Measurements from ENCODE around the gene FBXO10. TPM values are rescaled to one million over a fixed set of nuclear protein-coding genes. Genes with fewer than 3 reads are reported as not detected.

The FBXO10 gene
- total RNA-seq, 1 experiment from 2014 or later: 5.1 TPM

- Histone ChIP-seq H3K4me1 (replicated peaks) (peaks cover 9% of the 10 kb centered on the region), H3K4me3 (peak overlapping the region; percentile 71), H3K9me3 (replicated peaks) (no peaks in the 10 kb centered on the region), H3K27me3 (replicated peaks) (no peaks in the 10 kb centered on the region), H3K36me3 (no peaks in the 10 kb centered on the region), H3K27ac (no peak overlapping the region)
- DNase-seq (ENCODE audit: low read depth in 1 of 2, low spot score in 2 of 2): no peak
These were observed 667 bp downstream of the FBXO10 start for GRCh38 chr9:37575511-37575914.

GRCh38 chr9:37575001-37575400 is 1.2 kb downstream of the FBXO10 start:
- DNase-seq (ENCODE audit: low read depth in 1 of 2, low spot score in 2 of 2): no peak
- no peak overlapping the region; the same call in 1 of the 2 replicates for H3K4me3 ChIP-seq
- H3K27ac ChIP-seq: no peak overlapping the region

GRCh38 chr9:37574241-37574721 is 1.9 kb downstream of the FBXO10 start:
- no peaks in the 10 kb centered on the region for H3K36me3 ChIP-seq
- no peak for DNase-seq (ENCODE audit: low read depth in 1 of 2, low spot score in 2 of 2)
- no peaks in the 10 kb centered on the region for H3K9me3 ChIP-seq (replicated peaks)
- no peaks in the 10 kb centered on the region for H3K27me3 ChIP-seq (replicated peaks)
- no peak overlapping the region for H3K27ac ChIP-seq
- no peak overlapping the region for H3K4me3 ChIP-seq
- peaks cover 9% of the 10 kb centered on the region for H3K4me1 ChIP-seq (replicated peaks)

More at GRCh38 chr9:37575001-37575400, 1.2 kb downstream of the FBXO10 start:
- H3K9me3 ChIP-seq (replicated peaks): no peaks in the 10 kb centered on the region
- H3K36me3 ChIP-seq: no peaks in the 10 kb centered on the region
- H3K4me1 ChIP-seq (replicated peaks): peaks cover 9% of the 10 kb centered on the region
- H3K27me3 ChIP-seq (replicated peaks): no peaks in the 10 kb centered on the region

GRCh38 chr9:37571282-37571681 is 4.9 kb downstream of the FBXO10 start:
- Histone ChIP-seq H3K4me1 (replicated peaks) (peaks cover 4% of the 10 kb centered on the region), H3K9me3 (replicated peaks) (no peaks in the 10 kb centered on the region), H3K4me3 (no peak overlapping the region), H3K36me3 (no peaks in the 10 kb centered on the region), H3K27me3 (replicated peaks) (no peaks in the 10 kb centered on the region), H3K27ac (no peak overlapping the region)
- DNase-seq (ENCODE audit: low read depth in 1 of 2, low spot score in 2 of 2): no peak

GRCh38 chr9:37566716-37567115 is 9.5 kb downstream of the FBXO10 start:
- DNase-seq (ENCODE audit: low read depth in 1 of 2, low spot score in 2 of 2): no peak
- H3K27me3 ChIP-seq (replicated peaks): no peaks in the 10 kb centered on the region
- no peaks in the 10 kb centered on the region for H3K36me3 ChIP-seq
- H3K9me3 ChIP-seq (replicated peaks): no peaks in the 10 kb centered on the region
- no peak overlapping the region for H3K4me3 ChIP-seq
- H3K4me1 ChIP-seq (replicated peaks): no peaks in the 10 kb centered on the region
- no peak overlapping the region for H3K27ac ChIP-seq

- Histone ChIP-seq H3K27ac (no peak overlapping the region), H3K36me3 (no peaks in the 10 kb centered on the region), H3K27me3 (replicated peaks) (no peaks in the 10 kb centered on the region), H3K9me3 (replicated peaks) (no peaks in the 10 kb centered on the region), H3K4me3 (no peak overlapping the region), H3K4me1 (replicated peaks) (no peaks in the 10 kb centered on the region)
- no peak for DNase-seq (ENCODE audit: low read depth in 1 of 2, low spot score in 2 of 2)
These were observed 10.2 kb downstream of the FBXO10 start for GRCh38 chr9:37565661-37566618.

GRCh38 chr9:37564916-37565315 is 11.3 kb downstream of the FBXO10 start:
- no peak for DNase-seq (ENCODE audit: low read depth in 1 of 2, low spot score in 2 of 2)
- no peaks in the 10 kb centered on the region for H3K27me3 ChIP-seq (replicated peaks)

GRCh38 chr9:37563806-37564513 is 12.2 kb downstream of the FBXO10 start:
- no peaks in the 10 kb centered on the region for H3K27me3 ChIP-seq (replicated peaks)
- DNase-seq (ENCODE audit: low read depth in 1 of 2, low spot score in 2 of 2): no peak
- H3K27ac ChIP-seq: no peak overlapping the region
- H3K4me3 ChIP-seq: no peak overlapping the region
- H3K4me1 ChIP-seq (replicated peaks): no peaks in the 10 kb centered on the region
- H3K9me3 ChIP-seq (replicated peaks): no peaks in the 10 kb centered on the region
- no peaks in the 10 kb centered on the region for H3K36me3 ChIP-seq

More at GRCh38 chr9:37564916-37565315, 11.3 kb downstream of the FBXO10 start:
- Histone ChIP-seq H3K4me1 (replicated peaks) (no peaks in the 10 kb centered on the region), H3K9me3 (replicated peaks) (no peaks in the 10 kb centered on the region), H3K27ac (no peak overlapping the region), H3K4me3 (no peak overlapping the region), H3K36me3 (no peaks in the 10 kb centered on the region)

GRCh38 chr9:37562826-37563225 is 13.4 kb downstream of the FBXO10 start:
- Histone ChIP-seq H3K4me3 (no peak overlapping the region), H3K27ac (no peak overlapping the region), H3K9me3 (replicated peaks) (no peaks in the 10 kb centered on the region), H3K4me1 (replicated peaks) (no peaks in the 10 kb centered on the region), H3K36me3 (no peaks in the 10 kb centered on the region), H3K27me3 (replicated peaks) (no peaks in the 10 kb centered on the region)
- no peak for DNase-seq (ENCODE audit: low read depth in 1 of 2, low spot score in 2 of 2)

GRCh38 chr9:37561682-37562081 is 14.5 kb downstream of the FBXO10 start:
- Histone ChIP-seq H3K27ac (no peak overlapping the region), H3K4me3 (no peak overlapping the region), H3K9me3 (replicated peaks) (no peaks in the 10 kb centered on the region), H3K27me3 (replicated peaks) (no peaks in the 10 kb centered on the region), H3K4me1 (replicated peaks) (no peaks in the 10 kb centered on the region), H3K36me3 (no peaks in the 10 kb centered on the region)
- DNase-seq (ENCODE audit: low read depth in 1 of 2, low spot score in 2 of 2): no peak

- no peak overlapping the region for H3K27ac ChIP-seq
- H3K36me3 ChIP-seq: no peaks in the 10 kb centered on the region
- DNase-seq (ENCODE audit: low read depth in 1 of 2, low spot score in 2 of 2): no peak
- H3K9me3 ChIP-seq (replicated peaks): no peaks in the 10 kb centered on the region
- H3K4me3 ChIP-seq: no peak overlapping the region
- H3K4me1 ChIP-seq (replicated peaks): no peaks in the 10 kb centered on the region
- no peaks in the 10 kb centered on the region for H3K27me3 ChIP-seq (replicated peaks)
These were observed 16.2 kb downstream of the FBXO10 start for GRCh38 chr9:37559855-37560592.

GRCh38 chr9:37559125-37559524 is 17.1 kb downstream of the FBXO10 start:
- DNase-seq (ENCODE audit: low read depth in 1 of 2, low spot score in 2 of 2): no peak
- Histone ChIP-seq H3K36me3 (no peaks in the 10 kb centered on the region), H3K27me3 (replicated peaks) (no peaks in the 10 kb centered on the region), H3K4me1 (replicated peaks) (no peaks in the 10 kb centered on the region), H3K4me3 (no peak overlapping the region), H3K9me3 (replicated peaks) (no peaks in the 10 kb centered on the region), H3K27ac (no peak overlapping the region)

GRCh38 chr9:37555786-37556185 is 20.4 kb downstream of the FBXO10 start:
- Histone ChIP-seq H3K9me3 (replicated peaks) (no peaks in the 10 kb centered on the region), H3K4me3 (no peak overlapping the region), H3K27ac (no peak overlapping the region), H3K36me3 (no peaks in the 10 kb centered on the region), H3K27me3 (replicated peaks) (no peaks in the 10 kb centered on the region), H3K4me1 (replicated peaks) (no peaks in the 10 kb centered on the region)
- no peak for DNase-seq (ENCODE audit: low read depth in 1 of 2, low spot score in 2 of 2)

All from SJSA1 (cell line).